Astrocyte of the spinal cord (primary cell): ENCODE data around the gene NID2.

Experiments used
- DNase-seq: peaks from one replicate; pipeline ENCODE4 v3.0.0; 2011; ENCODE audit warnings: low read depth, low spot score
- H3K4me3 ChIP-seq: 2 replicates; pipeline ENCODE4 v1.5.1; 2011; ENCODE audit warnings: low read depth, mild to moderate bottlenecking, low read length, moderate library complexity
- CTCF ChIP-seq: IDR thresholded peaks from 2 replicates; pipeline ENCODE4 v1.5.1; 2012; ENCODE audit warnings: low read depth, mild to moderate bottlenecking, low read length, inconsistent platforms
- in situ Hi-C: cut with HindIII; loops from 2 replicates; pipeline ENCODE4 v1.10.0; 2017; ENCODE audit warnings: low sequenced_read_pairs

Gene NID2

DNA sequence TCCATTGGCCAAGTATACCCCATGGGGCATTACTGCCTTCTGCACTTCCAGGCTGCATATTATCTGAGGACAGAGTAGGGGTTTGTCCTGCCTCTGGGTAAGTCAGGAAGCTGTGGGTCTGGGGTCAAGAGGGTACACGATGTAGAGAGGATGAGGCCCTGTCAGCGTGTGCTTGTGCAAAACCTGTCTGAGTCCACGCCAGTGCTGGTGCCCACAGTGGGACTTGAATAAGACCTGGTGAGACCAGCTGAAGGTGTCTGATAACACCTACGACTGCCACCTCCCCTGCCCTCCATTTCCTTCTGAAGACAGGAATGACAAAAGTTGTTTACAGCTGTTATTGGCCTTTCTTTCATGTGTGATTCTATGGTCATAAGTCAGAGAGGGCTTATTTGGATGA lies 22.1 kb upstream of the NID2 start:
- in situ Hi-C loops: no loop called here
- DNase-seq: no peak
- H3K4me3 ChIP-seq: no peak overlapping the region
- TF ChIP-seq CTCF: no peak

DNA sequence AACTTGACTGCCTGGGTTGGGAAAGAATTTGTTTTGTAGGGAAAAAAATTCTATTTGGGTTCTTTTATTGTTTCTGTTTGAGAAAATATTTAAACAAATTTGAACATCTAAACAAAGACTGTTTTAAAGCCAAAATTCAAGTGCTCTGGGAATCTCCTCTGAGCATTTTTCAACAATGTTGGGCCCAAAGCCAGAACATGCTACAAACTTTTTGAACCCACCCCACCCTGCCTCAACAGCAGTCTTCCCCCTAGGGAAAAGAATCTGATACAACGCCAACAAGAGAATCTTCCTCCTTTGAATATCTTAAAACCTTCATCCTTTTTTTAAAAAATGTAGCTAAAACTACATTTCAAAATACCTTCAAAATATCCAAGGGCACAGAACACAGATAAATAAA lies 20.4 kb upstream of the NID2 start:
- DNase-seq: no peak
- no peak overlapping the region for H3K4me3 ChIP-seq
- in situ Hi-C loops: no loop called here
- no peak for TF ChIP-seq CTCF

- in situ Hi-C loops: no loop called here
- no peak for DNase-seq
- TF ChIP-seq CTCF: no peak
Observed at GRCh38 chr14:52086711-52087110, 17.9 kb upstream of the NID2 start.

GRCh38 chr14:52082903-52083302 lies 14.0 kb upstream of the NID2 start:
- in situ Hi-C loops: no loop called here
- H3K4me3 ChIP-seq: no peak overlapping the region
- no peak for DNase-seq
- TF ChIP-seq CTCF: no peak

More at GRCh38 chr14:52086711-52087110, 17.9 kb upstream of the NID2 start:
- H3K4me3 ChIP-seq: no peak overlapping the region

DNA sequence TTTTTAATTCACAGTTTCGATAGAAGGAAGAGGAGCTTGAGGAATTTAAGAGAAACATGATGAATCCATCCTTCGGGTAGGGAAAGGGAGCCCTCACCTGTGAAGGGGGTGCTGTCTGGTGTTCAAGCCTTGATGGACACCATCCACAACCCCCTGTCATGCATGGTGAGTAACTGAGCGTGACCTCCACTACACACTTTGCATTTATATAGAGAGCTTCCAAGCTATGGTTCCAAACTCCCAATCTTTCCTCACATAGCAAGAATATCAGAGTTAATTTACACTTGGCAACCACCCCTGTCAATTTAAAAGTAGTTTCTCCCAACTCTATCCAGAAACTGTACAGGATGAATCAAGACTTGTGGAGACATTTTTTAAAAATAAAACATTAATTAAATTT lies 13.1 kb upstream of the NID2 start:
- no peak overlapping the region for H3K4me3 ChIP-seq
- no peak for TF ChIP-seq CTCF
- in situ Hi-C loops: no loop called here
- no peak for DNase-seq

- peak; percentile 88 for DNase-seq
- no peak overlapping the region for H3K4me3 ChIP-seq
- in situ Hi-C loops: no loop called here
- no peak for TF ChIP-seq CTCF
Observed at GRCh38 chr14:52080808-52081755, 12.2 kb upstream of the NID2 start.
